Keratinocyte (primary cell): Measurements from ENCODE around the gene KMT5B. TPM values are rescaled to one million over a fixed set of nuclear protein-coding genes. Genes with fewer than 3 reads are reported as not detected.

Experiments used
- DNase-seq: peaks from one replicate; pipeline ENCODE4 v3.0.0-alpha.2; 2011; ENCODE audit warnings: low read depth, missing footprints, low spot score
- FAIRE-seq: peaks from 2 replicates; lab custom pipeline; 2011; peaks lifted over from hg19 to GRCh38; lab: Jason Lieb, UNC
- H2AFZ ChIP-seq: 2 replicates; pipeline ENCODE4 v1.6.0; 2012; ENCODE audit warnings: low read length, control low read depth, inconsistent platforms; ENCODE audit not compliant: control insufficient read depth
- H3K27ac ChIP-seq: 2 replicates; pipeline ENCODE4 v1.5.1; 2011; ENCODE audit warnings: low read length; ENCODE audit not compliant: control insufficient read depth, insufficient read depth
- H3K27me3 ChIP-seq: 3 replicates; pipeline ENCODE4 v1.6.0; 2011; ENCODE audit warnings: low read length; ENCODE audit not compliant: control insufficient read depth, insufficient read depth; ENCODE audit errors: extremely low read depth
- H3K36me3 ChIP-seq, 2 experiments: 2 replicates in 1 of 2; 3 replicates in 1 of 2; pipeline ENCODE4 v1.5.1; 2011; ENCODE audit warnings: low read length in 2 of 2, mild to moderate bottlenecking in 1 of 2; ENCODE audit not compliant: control insufficient read depth in 2 of 2, insufficient read depth in 2 of 2; ENCODE audit errors: extremely low read depth in 1 of 2
- H3K4me1 ChIP-seq: 3 replicates; pipeline ENCODE4 v1.5.1; 2011; ENCODE audit warnings: low read length; ENCODE audit not compliant: control insufficient read depth, insufficient read depth; ENCODE audit errors: extremely low read depth
- H3K4me2 ChIP-seq: 3 replicates; pipeline ENCODE4 v1.6.0; 2011; ENCODE audit warnings: low read depth, low read length; ENCODE audit not compliant: control insufficient read depth, insufficient read depth; ENCODE audit errors: extremely low read depth
- H3K4me3 ChIP-seq, 3 experiments: fragments of 200-600 bp in 1 of 3; sonication (generic) in 1 of 3; 2 replicates in 2 of 3; 3 replicates in 1 of 3; pipeline ENCODE4 v1.5.1; 2011 to 2016; ENCODE audit warnings: low read length in 3 of 3, mild to moderate bottlenecking in 3 of 3, control low read depth in 2 of 3, inconsistent platforms in 1 of 3, low read depth in 1 of 3, mixed read lengths in 1 of 3, mixed run types in 1 of 3, moderate library complexity in 1 of 3; ENCODE audit not compliant: control insufficient read depth in 2 of 3, insufficient read depth in 2 of 3; ENCODE audit errors: extremely low read depth in 1 of 3
- H3K79me2 ChIP-seq: 2 replicates; pipeline ENCODE4 v1.6.0; 2012; ENCODE audit warnings: low read length; ENCODE audit not compliant: control insufficient read depth, insufficient read depth
- H3K9ac ChIP-seq: 3 replicates; pipeline ENCODE4 v1.6.0; 2011; ENCODE audit warnings: low read length; ENCODE audit not compliant: control insufficient read depth, insufficient read depth; ENCODE audit errors: extremely low read depth
- H3K9me1 ChIP-seq: 3 replicates; pipeline ENCODE4 v1.6.0; 2011; ENCODE audit warnings: low read length; ENCODE audit not compliant: control insufficient read depth, insufficient read depth; ENCODE audit errors: extremely low read depth
- H3K9me3 ChIP-seq: 2 replicates; pipeline ENCODE4 v1.5.1; 2012; ENCODE audit warnings: low read depth, low read length; ENCODE audit not compliant: control insufficient read depth
- H4K20me1 ChIP-seq: 3 replicates; pipeline ENCODE4 v1.6.0; 2011; ENCODE audit warnings: low read length; ENCODE audit not compliant: control insufficient read depth, insufficient read depth; ENCODE audit errors: extremely low read depth
- EZH2 ChIP-seq: IDR thresholded peaks from one replicate; pipeline ENCODE4 v1.6.1; 2012; ENCODE audit warnings: inconsistent platforms, mild to moderate bottlenecking, low read length, moderate library complexity
- dilution Hi-C: fragments of 300-500 bp; cut with MboI; formaldehyde crosslinking; loops from one replicate; pipeline ENCODE4 v1.7.0; 2020; ENCODE audit warnings: low sequenced_read_pairs; ENCODE audit not compliant: extremely low pct_ligation_motif_present
- polyA plus RNA-seq, 5 experiments: library from polyadenylated mRNA; depleted of rRNA in 3 of 5; stranded (reverse) in 3 of 5; stranded (forward) in 1 of 5; unstranded in 1 of 5; fragments of >200 nt; gene quantifications; 1 replicate in 1 of 5; 2 replicates in 3 of 5; 3 replicates in 1 of 5; pipeline versions ENCODE4 v1.2.1 to v1.2.3, GENCODE V29; 2011 to 2012; ENCODE audit warnings: missing spikeins in 2 of 5, low read depth in 1 of 5, low replicate concordance in 1 of 5
- TF ChIP-seq, protein P1 (sequence below), 3 experiments: IDR thresholded peaks in 1 of 3; conservative IDR thresholded peaks in 1 of 3; optimal IDR thresholded peaks in 1 of 3; 2 replicates in 2 of 3; 3 replicates in 1 of 3; pipeline versions ENCODE3 to v1.5.1; 2011; ENCODE audit warnings: low read length in 3 of 3, mild to moderate bottlenecking in 3 of 3, moderate library complexity in 2 of 3, control low read depth in 1 of 3, inconsistent platforms in 1 of 3; ENCODE audit not compliant: insufficient read depth in 2 of 3; ENCODE audit errors: extremely low read depth in 1 of 3

The KMT5B gene
- polyA plus RNA-seq, 1 donor (not counting 4 experiments of a cell fraction or from before 2014, with no cell fraction given), result 17.2 TPM

DNA sequence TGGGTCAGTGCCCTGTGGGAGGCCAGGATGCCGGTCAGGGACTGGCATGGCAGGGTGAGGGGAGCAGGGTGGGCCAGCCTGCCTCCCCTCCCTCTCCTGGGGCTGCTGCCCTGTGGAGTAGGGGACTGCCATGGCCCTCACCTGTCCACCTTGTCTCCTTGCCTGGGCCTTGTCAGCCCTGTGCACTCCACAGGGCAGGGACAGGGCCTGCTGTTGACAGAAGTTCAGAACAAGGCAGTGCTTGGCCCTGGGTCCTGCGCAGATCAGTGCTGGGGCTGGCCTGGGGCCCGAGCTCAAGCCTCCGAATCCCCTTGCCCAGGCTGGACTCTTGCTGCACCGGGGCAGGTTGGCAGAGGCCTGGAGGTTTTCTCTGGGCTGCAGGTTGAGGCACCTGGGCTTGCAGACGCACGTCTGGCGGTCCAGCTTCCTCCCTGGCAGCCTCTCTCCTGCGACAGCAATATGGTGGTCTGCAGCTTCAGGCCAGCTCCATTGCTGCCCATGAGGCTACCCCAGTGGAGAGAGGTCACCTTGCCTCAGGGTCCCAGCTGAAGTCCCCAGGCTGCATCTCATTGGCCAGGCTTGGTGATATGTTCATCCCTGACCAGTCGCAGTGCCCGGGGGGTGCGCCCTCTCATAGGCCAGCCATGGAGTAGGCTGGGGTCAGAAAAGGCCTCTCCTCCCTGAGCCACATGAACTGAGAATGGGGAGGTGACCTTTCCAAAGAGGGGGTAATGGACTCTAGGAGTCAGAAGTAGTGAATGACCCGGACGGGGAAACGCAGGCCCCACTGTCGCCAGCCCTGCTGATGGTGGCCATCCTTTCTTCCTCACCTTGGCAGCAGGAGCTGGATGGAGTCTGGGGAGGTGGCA lies 70.4 kb downstream of the KMT5B start:
- H3K36me3 ChIP-seq, result no peaks in the 10 kb centered on the region
- H3K27me3 ChIP-seq, result peaks cover 4% of the 10 kb centered on the region
- H3K4me1 ChIP-seq, result no peaks in the 10 kb centered on the region
- no peak overlapping the region for H3K4me3 ChIP-seq
- H3K79me2 ChIP-seq, result no peaks in the 10 kb centered on the region
- no peak for DNase-seq
- H3K9ac ChIP-seq, result no peak overlapping the region
- H3K9me1 ChIP-seq, result no peaks in the 10 kb centered on the region
- no peak overlapping the region for H3K4me2 ChIP-seq
- no peak for TF ChIP-seq EZH2
- TF ChIP-seq, protein P1, sequence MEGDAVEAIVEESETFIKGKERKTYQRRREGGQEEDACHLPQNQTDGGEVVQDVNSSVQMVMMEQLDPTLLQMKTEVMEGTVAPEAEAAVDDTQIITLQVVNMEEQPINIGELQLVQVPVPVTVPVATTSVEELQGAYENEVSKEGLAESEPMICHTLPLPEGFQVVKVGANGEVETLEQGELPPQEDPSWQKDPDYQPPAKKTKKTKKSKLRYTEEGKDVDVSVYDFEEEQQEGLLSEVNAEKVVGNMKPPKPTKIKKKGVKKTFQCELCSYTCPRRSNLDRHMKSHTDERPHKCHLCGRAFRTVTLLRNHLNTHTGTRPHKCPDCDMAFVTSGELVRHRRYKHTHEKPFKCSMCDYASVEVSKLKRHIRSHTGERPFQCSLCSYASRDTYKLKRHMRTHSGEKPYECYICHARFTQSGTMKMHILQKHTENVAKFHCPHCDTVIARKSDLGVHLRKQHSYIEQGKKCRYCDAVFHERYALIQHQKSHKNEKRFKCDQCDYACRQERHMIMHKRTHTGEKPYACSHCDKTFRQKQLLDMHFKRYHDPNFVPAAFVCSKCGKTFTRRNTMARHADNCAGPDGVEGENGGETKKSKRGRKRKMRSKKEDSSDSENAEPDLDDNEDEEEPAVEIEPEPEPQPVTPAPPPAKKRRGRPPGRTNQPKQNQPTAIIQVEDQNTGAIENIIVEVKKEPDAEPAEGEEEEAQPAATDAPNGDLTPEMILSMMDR (optimal IDR thresholded peaks at IDR 0.05 in 1 of 3, IDR thresholded peaks at IDR 0.05 in 1 of 3, conservative IDR thresholded peaks at IDR 0.05 in 1 of 3; ENCODE audit: extremely low read depth in 1 of 3, insufficient read depth in 2 of 3, low read length in 3 of 3), result no peak
- H4K20me1 ChIP-seq, result no peaks in the 10 kb centered on the region
- no peak overlapping the region for H3K27ac ChIP-seq
- no peak overlapping the region for H2AFZ ChIP-seq
- dilution Hi-C loops, result no loop called here
- H3K9me3 ChIP-seq, result no peaks in the 10 kb centered on the region
- no peak for FAIRE-seq

DNA sequence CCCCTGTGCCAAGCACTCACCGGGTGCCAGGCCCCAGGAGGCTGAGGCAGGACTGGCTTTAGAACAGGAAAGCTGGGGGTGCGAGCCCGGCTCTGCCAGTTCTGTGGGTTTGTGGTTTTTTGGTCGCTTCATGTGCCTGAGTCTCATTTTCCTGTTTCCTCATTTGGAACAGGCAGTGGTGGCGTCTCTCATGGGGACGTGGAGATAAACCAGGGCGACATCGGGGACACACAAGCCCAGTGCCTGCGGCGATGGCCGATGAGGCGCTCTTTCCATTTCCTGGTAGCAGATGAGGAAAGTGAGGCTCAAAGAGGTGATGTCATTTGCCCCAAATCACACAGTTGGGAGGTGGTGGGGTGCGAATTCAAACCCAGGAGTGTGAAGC lies 71.1 kb downstream of the KMT5B start:
- DNase-seq, result no peak
- Histone ChIP-seq H3K4me2 (no peak overlapping the region), H3K9me3 (no peaks in the 10 kb centered on the region), H3K4me3 (no peak overlapping the region), H4K20me1 (no peaks in the 10 kb centered on the region), H3K79me2 (no peaks in the 10 kb centered on the region), H3K9me1 (no peaks in the 10 kb centered on the region), H3K36me3 (no peaks in the 10 kb centered on the region), H3K9ac (no peak overlapping the region), H3K4me1 (no peaks in the 10 kb centered on the region), H2AFZ (no peak overlapping the region), H3K27me3 (peaks cover 4% of the 10 kb centered on the region), H3K27ac (no peak overlapping the region)
- no peak for TF ChIP-seq EZH2
- TF ChIP-seq, protein P1 (optimal IDR thresholded peaks at IDR 0.05 in 1 of 3, IDR thresholded peaks at IDR 0.05 in 1 of 3, conservative IDR thresholded peaks at IDR 0.05 in 1 of 3; ENCODE audit: extremely low read depth in 1 of 3, insufficient read depth in 2 of 3, low read length in 3 of 3), result no peak
- no peak for FAIRE-seq
- dilution Hi-C loops, result no loop called here
